Measurements from ENCODE around the gene TAF1A.
"Not testable (repeated sequence)": the region's sequence is repeated elsewhere in the genome, so short reads cannot be mapped to it uniquely, and the experiment has no call there.

The TAF1A gene

DNA sequence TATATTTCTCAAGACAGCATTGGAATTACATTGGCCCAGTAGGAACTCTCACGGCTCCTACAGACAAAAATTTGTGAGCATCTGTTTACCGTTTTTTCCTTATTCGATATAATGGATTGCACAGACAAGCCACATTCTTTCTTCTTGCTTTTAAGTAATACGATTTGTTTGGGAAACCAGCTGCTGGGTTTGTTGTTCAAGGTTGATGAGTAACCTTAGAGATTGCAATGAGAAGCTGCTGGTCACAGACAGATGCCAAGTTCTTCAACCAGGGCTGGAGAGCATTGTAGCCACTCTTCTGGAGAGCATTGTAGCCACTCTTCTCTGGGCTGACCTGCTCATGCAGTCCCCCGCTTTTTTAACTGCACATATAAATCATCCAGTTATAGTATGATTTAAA, 26.8 kb upstream of the TAF1A start:
- no peak for TF ChIP-seq CTCF (IDR thresholded peaks at IDR 0.05; ENCODE audit: extremely low read depth, missing control alignments)

GRCh38 chr1:222613627-222614026, 23.9 kb upstream of the TAF1A start:
- DNase-seq (ENCODE audit: low spot score), result no peak
- TF ChIP-seq CTCF (IDR thresholded peaks at IDR 0.05; ENCODE audit: extremely low read depth, missing control alignments), result no peak

More for the DNA sequence above, 26.8 kb upstream of the TAF1A start:
- DNase-seq (ENCODE audit: low spot score), result no peak

- DNase-seq (ENCODE audit: low spot score), result no peak
- TF ChIP-seq CTCF (IDR thresholded peaks at IDR 0.05; ENCODE audit: extremely low read depth, missing control alignments), result no peak
These were observed 21.0 kb upstream of the TAF1A start for GRCh38 chr1:222610728-222611127.

GRCh38 chr1:222609111-222609510, 19.4 kb upstream of the TAF1A start:
- DNase-seq (ENCODE audit: low spot score), result not testable (repeated sequence)

GRCh38 chr1:222606757-222607156, 17.0 kb upstream of the TAF1A start:
- no peak for TF ChIP-seq CTCF (IDR thresholded peaks at IDR 0.05; ENCODE audit: extremely low read depth, missing control alignments)
- DNase-seq (ENCODE audit: low spot score), result no peak

DNA sequence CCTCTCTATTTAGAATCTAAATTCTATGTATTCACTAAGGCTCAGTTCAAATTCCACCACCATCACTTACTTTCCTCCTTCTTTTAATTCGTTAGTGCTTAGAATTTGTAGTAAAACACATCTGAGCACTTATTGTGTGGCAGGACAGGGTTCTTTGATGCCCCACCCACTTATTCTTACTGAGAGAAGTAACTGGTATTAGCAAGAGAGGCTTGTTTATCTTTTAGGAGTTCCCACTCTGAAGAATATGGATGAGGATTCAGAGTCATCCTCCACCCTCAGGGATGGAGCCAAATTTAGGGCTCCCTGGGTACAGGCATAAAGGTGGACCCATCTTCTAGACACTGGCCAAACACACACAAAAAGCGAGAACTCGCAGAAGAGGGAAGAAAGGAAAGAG, 11.5 kb upstream of the TAF1A start:
- DNase-seq (ENCODE audit: low spot score), result no peak

DNA sequence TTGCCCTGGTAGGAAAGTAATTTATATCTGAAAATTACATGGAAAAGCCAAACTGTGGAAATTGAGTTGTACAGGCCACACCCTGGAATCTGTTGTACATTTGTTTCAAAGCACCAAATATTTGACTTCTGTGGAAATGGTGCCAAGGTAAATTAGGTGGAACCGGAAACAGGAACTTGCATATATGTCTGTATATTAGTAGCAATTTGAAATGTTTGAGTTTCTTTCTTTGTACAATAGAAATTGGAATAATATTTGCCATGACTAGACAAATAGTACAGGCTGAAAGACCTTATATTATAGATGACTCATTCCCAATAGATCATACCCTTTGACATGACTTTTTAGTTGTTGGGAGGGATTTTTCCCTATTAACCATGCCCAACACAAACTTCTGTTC, 10.5 kb upstream of the TAF1A start:
- TF ChIP-seq CTCF (IDR thresholded peaks at IDR 0.05; ENCODE audit: extremely low read depth, missing control alignments), result no peak
- DNase-seq (ENCODE audit: low spot score), result no peak

More for the DNA sequence above, 11.5 kb upstream of the TAF1A start:
- no peak for TF ChIP-seq CTCF (IDR thresholded peaks at IDR 0.05; ENCODE audit: extremely low read depth, missing control alignments)

- no peak for TF ChIP-seq CTCF (IDR thresholded peaks at IDR 0.05; ENCODE audit: extremely low read depth, missing control alignments)
These were observed 7.0 kb upstream of the TAF1A start for GRCh38 chr1:222596696-222597095.

More at GRCh38 chr1:222596696-222597095, 7.0 kb upstream of the TAF1A start:
- DNase-seq (ENCODE audit: low spot score), result no peak

Data from GM20000 (cell line).